Retinal pigment epithelial cell (primary cell): ENCODE measurements around the gene MMP24OS.
A peak's percentile ranks its signal among the peaks of the same experiment; 100 is the strongest.

Source experiments
- DNase-seq: peaks from one replicate; pipeline ENCODE4 v3.0.0-alpha.2; 2010; ENCODE audit warnings: low read depth
- H3K4me3 ChIP-seq: 2 replicates; pipeline ENCODE4 v1.5.1; 2011; ENCODE audit warnings: mild to moderate bottlenecking, low read length, control low read depth, moderate library complexity
- TF ChIP-seq, protein P1 (sequence below): conservative IDR thresholded peaks from 2 replicates; pipeline ENCODE4 v1.5.1; 2011; ENCODE audit warnings: low read depth, low read length, control low read depth, inconsistent platforms

Gene MMP24OS

DNA sequence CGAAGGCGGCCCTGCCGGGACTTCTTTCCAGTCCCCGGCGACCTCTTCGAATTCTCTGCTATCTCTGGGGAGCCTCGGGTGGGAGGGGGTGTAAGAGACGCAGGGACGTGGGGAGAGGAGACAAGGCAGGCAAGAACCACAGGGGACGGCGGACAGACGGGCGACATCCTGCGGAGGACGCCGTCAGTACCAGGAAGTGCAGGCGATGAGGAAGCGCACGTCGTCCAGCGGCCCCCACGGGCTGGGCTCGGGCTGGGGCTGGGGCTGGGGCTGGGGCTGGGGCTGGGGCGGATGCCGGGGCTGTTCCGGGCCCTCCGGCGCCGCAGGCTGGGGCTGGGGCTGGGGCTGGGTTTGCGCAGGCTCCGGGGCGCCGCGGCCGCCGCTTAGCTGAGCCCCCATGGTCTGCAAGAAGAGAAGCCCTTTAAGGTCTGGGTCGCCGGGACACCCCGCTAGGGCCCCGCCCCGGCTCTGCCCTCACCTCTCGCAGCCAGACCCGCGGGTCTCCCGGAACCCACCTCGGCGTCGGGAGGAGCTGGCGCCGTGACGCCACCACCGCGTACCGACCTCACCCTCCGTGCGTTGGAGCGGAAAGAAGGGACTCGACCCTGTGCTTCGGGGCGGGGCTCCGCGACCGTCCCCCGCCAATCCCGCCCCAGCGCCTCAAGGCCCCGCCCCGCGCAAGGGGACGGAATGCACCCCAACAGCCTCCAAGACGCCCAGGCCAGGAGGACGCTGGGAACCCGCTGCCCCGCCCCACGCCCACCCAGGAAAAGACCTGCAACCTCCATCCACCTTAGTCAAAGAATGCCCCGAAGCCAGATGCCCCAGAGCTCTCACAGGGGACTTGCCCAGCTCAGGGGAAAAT is at the start of gene MMP24OS:
TSS of gene MMP24OS (minus strand) at position 592 of the 865 bp plus-strand sequence. CDS start at position 399, 193 bp downstream.
- peak; percentile 69 for DNase-seq
- H3K4me3 ChIP-seq = peak within 1 kb of the TSS; percentile 90
- TF ChIP-seq, protein P1, sequence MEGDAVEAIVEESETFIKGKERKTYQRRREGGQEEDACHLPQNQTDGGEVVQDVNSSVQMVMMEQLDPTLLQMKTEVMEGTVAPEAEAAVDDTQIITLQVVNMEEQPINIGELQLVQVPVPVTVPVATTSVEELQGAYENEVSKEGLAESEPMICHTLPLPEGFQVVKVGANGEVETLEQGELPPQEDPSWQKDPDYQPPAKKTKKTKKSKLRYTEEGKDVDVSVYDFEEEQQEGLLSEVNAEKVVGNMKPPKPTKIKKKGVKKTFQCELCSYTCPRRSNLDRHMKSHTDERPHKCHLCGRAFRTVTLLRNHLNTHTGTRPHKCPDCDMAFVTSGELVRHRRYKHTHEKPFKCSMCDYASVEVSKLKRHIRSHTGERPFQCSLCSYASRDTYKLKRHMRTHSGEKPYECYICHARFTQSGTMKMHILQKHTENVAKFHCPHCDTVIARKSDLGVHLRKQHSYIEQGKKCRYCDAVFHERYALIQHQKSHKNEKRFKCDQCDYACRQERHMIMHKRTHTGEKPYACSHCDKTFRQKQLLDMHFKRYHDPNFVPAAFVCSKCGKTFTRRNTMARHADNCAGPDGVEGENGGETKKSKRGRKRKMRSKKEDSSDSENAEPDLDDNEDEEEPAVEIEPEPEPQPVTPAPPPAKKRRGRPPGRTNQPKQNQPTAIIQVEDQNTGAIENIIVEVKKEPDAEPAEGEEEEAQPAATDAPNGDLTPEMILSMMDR = peak; percentile 11

DNA sequence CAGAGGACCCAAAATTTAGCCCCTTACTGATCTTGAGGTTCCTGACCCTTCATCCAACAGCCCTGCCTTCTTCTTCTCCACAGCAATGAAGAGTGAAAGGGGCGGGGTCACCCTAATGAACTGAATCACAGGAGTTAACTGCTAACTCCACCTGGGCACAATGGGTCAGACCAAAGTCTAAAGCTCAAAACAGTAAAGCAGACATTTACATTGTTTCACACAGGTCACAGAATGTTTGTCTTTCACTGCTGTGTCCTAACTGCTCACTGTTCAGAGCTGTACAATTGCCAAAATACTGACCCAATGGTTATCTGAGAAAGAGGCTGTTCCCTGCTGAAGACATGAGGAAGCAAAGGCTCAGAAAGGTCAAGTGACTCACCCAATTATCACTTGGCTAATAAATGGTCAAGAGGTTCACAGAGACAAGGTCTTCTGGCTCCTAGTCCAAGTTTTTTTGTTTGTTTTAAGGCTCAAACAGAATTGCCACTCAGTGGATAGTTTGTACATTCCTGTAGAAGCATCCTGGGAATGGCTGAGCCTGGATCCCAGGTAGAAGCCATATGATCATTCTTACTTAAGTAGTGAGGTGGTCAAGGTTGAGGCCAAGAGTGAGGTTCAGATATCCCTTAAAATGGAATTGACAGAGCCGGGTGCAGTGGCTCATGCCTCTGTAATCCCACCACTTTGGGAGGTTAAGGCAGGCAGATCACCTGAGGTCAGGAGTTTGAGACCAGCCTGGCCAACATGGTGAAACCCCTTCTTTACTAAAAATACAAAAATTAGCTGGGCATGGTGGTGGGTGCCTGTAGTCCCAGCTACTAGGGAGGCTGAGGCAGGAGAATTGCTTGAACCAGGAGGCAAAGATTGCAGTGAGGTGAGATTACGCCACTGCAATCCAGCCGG is 49.4 kb upstream of the MMP24OS start:
- H3K4me3 ChIP-seq = no peak overlapping the region
- TF ChIP-seq, protein P1 = no peak
- DNase-seq = no peak

DNA sequence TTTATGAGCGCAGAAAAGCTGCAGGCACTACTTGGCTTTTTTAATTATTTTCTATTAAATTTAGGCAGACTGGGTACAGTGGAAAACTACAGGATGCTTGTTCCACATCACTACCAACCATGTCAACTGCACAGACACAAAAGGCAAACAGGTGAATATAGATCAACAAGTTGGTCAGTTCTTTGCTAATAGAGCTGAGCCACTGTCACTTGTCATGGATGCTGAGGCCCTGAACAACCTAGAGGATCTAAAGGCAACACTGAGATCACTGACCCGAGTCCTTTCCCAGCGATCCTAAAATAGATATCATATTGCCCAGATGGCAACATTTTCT is 48.8 kb upstream of the MMP24OS start:
- no peak for DNase-seq
- H3K4me3 ChIP-seq = no peak overlapping the region
- TF ChIP-seq, protein P1 = no peak

DNA sequence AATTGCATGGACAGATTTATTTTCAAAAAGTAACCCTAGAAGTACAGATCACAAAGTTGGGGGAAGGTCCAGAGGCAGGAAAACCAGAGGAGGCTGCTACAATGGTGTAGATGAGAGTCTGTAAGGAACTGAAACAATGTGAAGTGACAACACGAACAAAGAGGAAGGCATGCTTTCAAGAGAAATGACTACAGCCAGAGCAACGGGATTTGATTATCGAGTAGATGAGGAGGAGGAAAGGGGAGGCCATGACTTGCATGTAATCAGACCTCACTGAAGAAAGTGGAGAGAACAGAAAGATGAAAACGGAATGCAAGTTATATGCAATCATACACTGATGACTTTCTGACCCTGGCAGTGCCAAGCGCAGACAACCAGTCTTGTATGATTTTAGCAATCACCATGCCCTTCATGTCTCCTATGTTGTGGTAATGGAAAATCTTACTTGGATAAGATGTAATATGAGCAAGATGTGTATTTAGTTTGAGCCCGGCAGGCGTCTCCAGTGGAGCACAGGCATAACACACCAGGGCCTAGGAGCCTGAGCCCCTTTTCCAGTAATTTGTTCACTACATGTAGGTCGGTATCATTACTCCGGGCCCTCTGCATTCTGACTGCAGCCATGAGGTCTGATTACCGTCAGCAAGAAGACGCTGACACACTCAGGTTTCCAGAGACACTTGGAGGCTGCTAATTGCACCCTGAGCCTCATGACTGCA is 48.3 kb upstream of the MMP24OS start:
- TF ChIP-seq, protein P1 = no peak
- peak; percentile 49 for DNase-seq
- H3K4me3 ChIP-seq = no peak overlapping the region

DNA sequence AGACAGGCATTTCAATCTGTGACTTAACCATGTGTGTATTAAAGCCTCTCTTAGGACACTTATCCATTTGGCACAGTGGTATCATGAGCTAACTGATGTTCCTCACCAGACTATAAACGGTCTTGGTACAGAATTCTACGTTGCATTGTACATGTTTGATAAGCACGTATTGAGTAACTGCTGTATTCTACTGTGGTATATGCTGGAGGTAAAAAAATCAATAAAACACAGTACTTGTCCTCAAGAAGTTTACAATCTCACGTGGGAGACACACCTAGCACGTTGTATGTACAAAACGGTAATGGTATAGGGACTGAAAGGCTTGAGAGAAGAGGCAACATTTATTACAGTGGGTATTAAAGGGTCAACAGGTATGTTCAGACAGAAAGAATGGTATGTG is 47.5 kb upstream of the MMP24OS start:
- DNase-seq = no peak
- no peak overlapping the region for H3K4me3 ChIP-seq
- TF ChIP-seq, protein P1 = no peak

DNA sequence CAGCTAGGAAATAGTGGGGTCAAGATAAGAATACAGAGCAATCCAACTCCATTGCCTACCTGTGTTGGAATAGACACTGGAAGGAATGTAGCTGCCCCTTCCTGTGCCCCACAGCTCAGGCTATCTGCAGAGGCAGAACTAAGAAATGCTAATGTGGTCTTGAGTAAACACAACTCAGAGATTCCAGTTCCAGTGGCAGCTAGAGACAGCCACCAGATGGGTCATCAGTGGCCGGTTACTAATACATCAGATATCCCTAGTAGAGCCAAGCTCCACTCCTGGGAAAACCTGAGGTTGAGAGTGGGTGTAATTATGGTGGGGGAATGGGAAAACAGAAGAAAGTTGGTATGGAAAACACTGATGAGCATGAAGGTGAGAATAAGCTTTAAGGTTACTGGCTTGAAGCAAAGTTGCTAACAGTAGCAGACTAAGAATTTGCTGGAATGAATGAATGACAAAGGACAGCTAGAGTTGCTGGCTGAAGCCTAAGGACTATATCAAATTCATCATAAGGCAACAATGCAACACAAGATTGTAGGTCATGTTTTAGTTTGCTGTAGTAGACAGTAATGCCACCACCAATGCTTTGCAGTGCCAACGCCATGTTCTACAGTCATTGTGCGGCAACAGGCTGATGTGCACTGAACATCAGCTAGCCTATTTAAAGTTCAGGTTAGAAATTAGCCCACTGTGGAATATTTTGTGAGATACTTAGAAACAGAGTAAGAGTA is 42.6 kb upstream of the MMP24OS start:
- no peak for DNase-seq
- TF ChIP-seq, protein P1 = no peak
- H3K4me3 ChIP-seq = no peak overlapping the region
